GM19395 (cell line): ENCODE data around the gene BTBD9.
"Not testable (repeated sequence)": the region's sequence is repeated elsewhere in the genome, so short reads cannot be mapped to it uniquely, and the experiment has no call there.

ENCODE experiments used
- ATAC-seq: cut with Tn5 transposase; IDR thresholded peaks from one replicate; pipeline ENCODE4 v1.9.1; 2021; ENCODE audit warnings: mild to moderate bottlenecking, moderate library complexity; ENCODE audit not compliant: unreplicated experiment

The BTBD9 gene

GRCh38 chr6:38353310-38354036 is 286.3 kb downstream of the BTBD9 start:
- ATAC-seq, result no peak

- ATAC-seq, result no peak
Observed at GRCh38 chr6:38352636-38353035, 287.1 kb downstream of the BTBD9 start.

GRCh38 chr6:38350942-38351341 is 288.8 kb downstream of the BTBD9 start:
- ATAC-seq, result no peak

- ATAC-seq, result no peak
Observed at GRCh38 chr6:38350220-38350619, 289.5 kb downstream of the BTBD9 start.

GRCh38 chr6:38349795-38350194 is 289.9 kb downstream of the BTBD9 start:
- ATAC-seq, result no peak

GRCh38 chr6:38349221-38349620 is 290.5 kb downstream of the BTBD9 start:
- ATAC-seq, result no peak

- no peak for ATAC-seq
Observed at GRCh38 chr6:38348371-38348770, 291.4 kb downstream of the BTBD9 start.

- not testable (repeated sequence) for ATAC-seq
Observed at GRCh38 chr6:38347829-38348228, 291.9 kb downstream of the BTBD9 start.

GRCh38 chr6:38346291-38347079 is 293.2 kb downstream of the BTBD9 start:
- no peak for ATAC-seq

- ATAC-seq, result no peak
Observed at GRCh38 chr6:38345586-38345985, 294.1 kb downstream of the BTBD9 start.

- ATAC-seq, result no peak
Observed at GRCh38 chr6:38341496-38341895, 298.2 kb downstream of the BTBD9 start.

- ATAC-seq, result no peak
Observed at GRCh38 chr6:38339914-38340313, 299.8 kb downstream of the BTBD9 start.

GRCh38 chr6:38337819-38338465 is 301.8 kb downstream of the BTBD9 start:
- no peak for ATAC-seq

- no peak for ATAC-seq
Observed at GRCh38 chr6:38336922-38337321, 302.8 kb downstream of the BTBD9 start.

GRCh38 chr6:38326837-38327236 is 312.9 kb downstream of the BTBD9 start:
- no peak for ATAC-seq

- no peak for ATAC-seq
Observed at GRCh38 chr6:38323216-38323615, 316.5 kb downstream of the BTBD9 start.

GRCh38 chr6:38322138-38322537 is 317.6 kb downstream of the BTBD9 start:
- no peak for ATAC-seq

GRCh38 chr6:38320843-38321242 is 318.9 kb downstream of the BTBD9 start:
- ATAC-seq, result peak; percentile 64

- no peak for ATAC-seq
Observed at GRCh38 chr6:38320358-38320757, 319.4 kb downstream of the BTBD9 start.

- no peak for ATAC-seq
Observed at GRCh38 chr6:38319256-38320212, 320.2 kb downstream of the BTBD9 start.
